ENCODE results near the gene DLGAP4.

GRCh38 chr20:36352843-36353553 is 46.9 kb downstream of the DLGAP4 start:
- no peak for TF ChIP-seq CTCF (optimal IDR thresholded peaks at IDR 0.05 in 1 of 3, IDR thresholded peaks at IDR 0.05 in 1 of 3, conservative IDR thresholded peaks at IDR 0.05 in 1 of 3; ENCODE audit: extremely low read depth in 1 of 3, insufficient read depth in 2 of 3, low read length in 3 of 3)
- no peak for TF ChIP-seq EZH2 (IDR thresholded peaks at IDR 0.05; ENCODE audit: low read length)
